T-helper 1 cell (primary cell): ENCODE results near the gene LGSN.
"Not testable (repeated sequence)": the region's sequence is repeated elsewhere in the genome, so short reads cannot be mapped to it uniquely, and the experiment has no call there.

ENCODE experiments used
- DNase-seq, 5 donors: peaks; one replicate each; pipeline ENCODE4 v3.0.0-alpha.2; 2012 to 2020

LGSN gene

GRCh38 chr6:63305277-63305676, 14.5 kb downstream of the LGSN start:
- DNase-seq: no peak

- DNase-seq: no peak
These were observed 16.3 kb downstream of the LGSN start for GRCh38 chr6:63303476-63303875.

GRCh38 chr6:63299667-63300066, 20.1 kb downstream of the LGSN start:
- no peak for DNase-seq

GRCh38 chr6:63295553-63296194, 24.1 kb downstream of the LGSN start:
- DNase-seq: no peak

- DNase-seq: no peak
These were observed 29.2 kb downstream of the LGSN start for GRCh38 chr6:63290492-63291058.

GRCh38 chr6:63289269-63289872, 30.4 kb downstream of the LGSN start:
- DNase-seq: no peak

- no peak for DNase-seq
These were observed 39.1 kb downstream of the LGSN start for GRCh38 chr6:63280639-63281180.

GRCh38 chr6:63278916-63279315, 40.9 kb downstream of the LGSN start:
- no peak for DNase-seq

- no peak for DNase-seq
These were observed 43.8 kb downstream of the LGSN start for GRCh38 chr6:63275953-63276352.

- not testable (repeated sequence) for DNase-seq
These were observed 44.9 kb downstream of the LGSN start for GRCh38 chr6:63274795-63275430.

- DNase-seq: no peak
These were observed 47.4 kb downstream of the LGSN start for GRCh38 chr6:63272397-63272796.

- DNase-seq: no peak
These were observed 50.3 kb downstream of the LGSN start for GRCh38 chr6:63269470-63269869.

GRCh38 chr6:63268574-63268973, 51.2 kb downstream of the LGSN start:
- no peak for DNase-seq

- no peak for DNase-seq
These were observed 52.0 kb downstream of the LGSN start for GRCh38 chr6:63267828-63268227.

- no peak for DNase-seq
These were observed 52.7 kb downstream of the LGSN start for GRCh38 chr6:63267046-63267445.

- DNase-seq: no peak
These were observed 56.3 kb downstream of the LGSN start for GRCh38 chr6:63263444-63263843.

GRCh38 chr6:63261820-63262219, 58.0 kb downstream of the LGSN start:
- no peak for DNase-seq

GRCh38 chr6:63259153-63259552, 60.6 kb downstream of the LGSN start:
- no peak for DNase-seq

- DNase-seq: no peak
These were observed 69.8 kb downstream of the LGSN start for GRCh38 chr6:63249875-63250482.

- DNase-seq: no peak
These were observed 73.2 kb downstream of the LGSN start for GRCh38 chr6:63246581-63246980.

GRCh38 chr6:63245909-63246308, 73.9 kb downstream of the LGSN start:
- no peak for DNase-seq

GRCh38 chr6:63245420-63245819, 74.4 kb downstream of the LGSN start:
- DNase-seq: no peak

GRCh38 chr6:63236398-63236817, 83.4 kb downstream of the LGSN start:
- peak in 1 of 5 donors; percentile 0 for DNase-seq
